ENCODE data around the gene SYNGR1. TPM values are rescaled to one million over a fixed set of nuclear protein-coding genes. Genes with fewer than 3 reads are reported as not detected.

The SYNGR1 gene
- total RNA-seq, 4 donors from 2014 or later, result 3.9 to 22.0 (median 6.8) TPM

DNA sequence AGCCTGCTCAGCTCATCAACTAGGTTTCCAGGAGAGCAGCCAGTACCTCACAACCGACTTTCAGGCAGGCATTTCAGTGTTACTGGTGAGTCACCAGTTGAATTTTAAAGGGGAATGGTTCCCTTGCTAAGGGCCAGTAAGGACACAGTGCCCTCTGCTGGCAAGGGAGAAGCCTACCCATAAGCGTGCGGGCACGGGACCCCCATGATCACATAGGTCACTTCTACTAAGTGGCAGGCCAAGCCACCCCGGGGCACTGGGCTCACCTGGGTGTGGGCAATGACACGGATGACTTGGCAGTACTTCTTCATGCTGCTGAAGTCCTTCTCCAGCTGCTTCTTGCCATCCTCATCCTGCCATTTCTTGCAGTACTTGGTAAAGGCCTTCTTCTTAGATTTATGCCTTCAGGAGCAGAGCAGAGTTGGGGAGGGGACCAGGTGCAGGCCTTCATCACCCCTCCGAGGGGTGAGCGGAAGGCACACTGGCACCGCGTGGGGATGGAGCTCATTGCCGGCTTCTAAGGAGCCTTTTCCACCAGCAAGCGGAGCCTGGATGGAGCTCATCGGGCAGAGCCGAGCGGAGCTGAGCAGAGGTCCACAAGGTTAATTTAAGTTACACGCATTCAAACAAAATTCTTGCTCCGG lies 33.2 kb upstream of the SYNGR1 start:
- Histone ChIP-seq H3K36me3 (peaks cover 63 to 67% of the 10 kb centered on the region in 2 donors), H3K27ac (peak overlapping the region in 1 of 3 donors; percentile 2), H3K9me3 (no peaks in the 10 kb centered on the region), H3K4me3 (replicated peaks in 1 of 3) (no peak overlapping the region), H3K4me1 (peaks cover 20 to 36% of the 10 kb centered on the region in 2 donors), H3K27me3 (no peaks in the 10 kb centered on the region)
- TF ChIP-seq, protein P1, sequence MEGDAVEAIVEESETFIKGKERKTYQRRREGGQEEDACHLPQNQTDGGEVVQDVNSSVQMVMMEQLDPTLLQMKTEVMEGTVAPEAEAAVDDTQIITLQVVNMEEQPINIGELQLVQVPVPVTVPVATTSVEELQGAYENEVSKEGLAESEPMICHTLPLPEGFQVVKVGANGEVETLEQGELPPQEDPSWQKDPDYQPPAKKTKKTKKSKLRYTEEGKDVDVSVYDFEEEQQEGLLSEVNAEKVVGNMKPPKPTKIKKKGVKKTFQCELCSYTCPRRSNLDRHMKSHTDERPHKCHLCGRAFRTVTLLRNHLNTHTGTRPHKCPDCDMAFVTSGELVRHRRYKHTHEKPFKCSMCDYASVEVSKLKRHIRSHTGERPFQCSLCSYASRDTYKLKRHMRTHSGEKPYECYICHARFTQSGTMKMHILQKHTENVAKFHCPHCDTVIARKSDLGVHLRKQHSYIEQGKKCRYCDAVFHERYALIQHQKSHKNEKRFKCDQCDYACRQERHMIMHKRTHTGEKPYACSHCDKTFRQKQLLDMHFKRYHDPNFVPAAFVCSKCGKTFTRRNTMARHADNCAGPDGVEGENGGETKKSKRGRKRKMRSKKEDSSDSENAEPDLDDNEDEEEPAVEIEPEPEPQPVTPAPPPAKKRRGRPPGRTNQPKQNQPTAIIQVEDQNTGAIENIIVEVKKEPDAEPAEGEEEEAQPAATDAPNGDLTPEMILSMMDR (IDR thresholded peaks at IDR 0.05), result peak; percentile 61 to 83 (median 76)
- TF ChIP-seq POLR2A (IDR thresholded peaks at IDR 0.05), result no peak
- intact Hi-C loops (cut with DNase I), result loop anchor here (10.0 kb wide), 2 partner anchors 82 to 312 kb away; no protein-coding TSS in a partner anchor
- DNase-seq, result peak; percentile 68 to 78
- 51 to 59% methylated on average over 16 to 17 of the region's 17 CpGs for WGBS, 2 donors

DNA sequence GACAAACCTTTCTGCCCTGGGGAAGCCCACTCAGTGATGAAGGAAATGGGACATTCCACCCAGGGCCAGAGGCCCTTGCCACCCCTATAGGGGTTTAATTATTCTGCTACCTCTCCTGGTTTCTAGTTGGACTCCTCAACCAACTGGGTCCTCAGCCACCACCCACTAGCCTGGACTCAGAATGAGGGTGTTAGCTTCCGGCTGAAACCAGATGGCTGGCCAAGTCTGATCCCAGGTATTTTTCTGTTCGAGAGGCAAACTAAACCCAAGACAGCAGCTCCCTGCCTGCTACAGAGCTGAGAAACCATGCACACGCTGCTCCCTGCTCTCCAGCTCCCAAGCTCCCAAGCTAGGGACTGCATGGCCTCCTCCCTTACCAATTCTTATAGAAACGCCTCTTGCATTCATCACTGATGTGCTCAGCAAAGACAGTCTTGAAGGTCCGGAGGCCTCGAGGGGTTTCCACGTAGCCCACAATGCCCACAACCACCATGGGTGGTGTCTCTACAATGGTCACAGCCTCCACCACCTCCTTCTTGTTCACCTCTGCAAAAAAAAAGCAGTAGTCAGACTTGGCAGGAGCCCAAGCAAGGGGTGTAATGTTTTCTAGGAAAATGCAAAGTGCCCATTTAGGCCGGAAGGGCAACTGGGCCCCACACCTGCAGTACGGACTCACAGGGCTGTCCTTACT lies 32.6 kb upstream of the SYNGR1 start:
- Histone ChIP-seq H3K4me1 (peaks cover 20 to 36% of the 10 kb centered on the region in 2 donors), H3K36me3 (peaks cover 57 to 61% of the 10 kb centered on the region in 2 donors), H3K4me3 (replicated peaks in 1 of 3) (no peak overlapping the region)

DNA sequence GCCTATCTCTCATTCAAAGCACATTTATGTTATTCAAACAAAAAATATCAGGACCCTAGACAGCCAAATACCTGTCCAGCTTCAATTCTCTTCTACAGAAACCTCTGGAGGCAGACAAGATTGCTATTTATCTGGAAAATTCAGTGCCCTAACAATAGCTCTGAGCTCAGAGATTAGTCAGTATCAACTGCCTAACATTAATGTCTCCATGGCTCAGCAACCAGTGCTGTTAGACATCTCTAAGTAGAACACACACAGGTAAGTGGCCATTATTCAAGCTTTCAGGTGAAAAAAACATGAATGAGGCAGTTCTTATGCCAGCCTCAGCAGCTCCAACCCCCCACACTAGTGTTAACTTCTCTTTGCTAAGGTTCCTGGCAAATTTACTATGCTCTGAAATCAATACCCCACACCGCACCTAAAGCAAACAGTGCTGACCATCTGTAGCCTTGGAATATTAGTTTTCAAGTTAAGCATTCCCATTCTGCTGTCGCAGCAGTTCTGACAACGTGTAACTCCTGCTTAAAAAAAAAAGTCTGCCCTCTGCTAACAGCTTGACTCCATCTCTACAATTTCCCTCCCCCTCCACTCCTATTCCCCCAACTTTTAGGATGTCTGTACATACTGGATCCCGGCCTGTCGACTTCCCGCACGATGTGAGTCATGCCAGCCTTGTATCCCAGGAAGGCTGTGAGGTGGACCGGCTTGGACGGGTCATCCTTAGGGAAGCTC lies 31.9 kb upstream of the SYNGR1 start:
- peak overlapping the region in 2 of 3 donors; percentile 56 to 71 for H3K4me3 ChIP-seq (replicated peaks in 1 of 3)
- no peak for DNase-seq
- no peaks in the 10 kb centered on the region for H3K9me3 ChIP-seq
- H3K4me1 ChIP-seq, result peaks cover 20 to 36% of the 10 kb centered on the region in 2 donors
- peak overlapping the region in 2 of 3 donors; percentile 96 to 97 for H3K27ac ChIP-seq
- intact Hi-C loops (cut with DNase I), result loop anchor here (10.0 kb wide), 2 partner anchors 83 to 313 kb away; no protein-coding TSS in a partner anchor
- no peak for TF ChIP-seq POLR2A (IDR thresholded peaks at IDR 0.05)
- TF ChIP-seq, protein P1 (IDR thresholded peaks at IDR 0.05), result no peak
- H3K36me3 ChIP-seq, result peaks cover 50 to 54% of the 10 kb centered on the region in 2 donors
- WGBS, 2 donors, result 21 to 26% methylated on average over 9 of the region's 9 CpGs
- H3K27me3 ChIP-seq, result no peaks in the 10 kb centered on the region

More for the DNA sequence above, 32.6 kb upstream of the SYNGR1 start:
- WGBS, 2 donors, result 75 to 79% methylated on average over 9 of the region's 9 CpGs
- Histone ChIP-seq H3K27ac (peak overlapping the region in 2 of 3 donors; percentile 2 to 96), H3K27me3 (no peaks in the 10 kb centered on the region), H3K9me3 (no peaks in the 10 kb centered on the region)
- no peak for DNase-seq
- intact Hi-C loops (cut with DNase I), result loop anchor here (10.0 kb wide), 2 partner anchors 82 to 312 kb away; no protein-coding TSS in a partner anchor
- TF ChIP-seq POLR2A (IDR thresholded peaks at IDR 0.05), result no peak
- TF ChIP-seq, protein P1 (IDR thresholded peaks at IDR 0.05), result no peak

DNA sequence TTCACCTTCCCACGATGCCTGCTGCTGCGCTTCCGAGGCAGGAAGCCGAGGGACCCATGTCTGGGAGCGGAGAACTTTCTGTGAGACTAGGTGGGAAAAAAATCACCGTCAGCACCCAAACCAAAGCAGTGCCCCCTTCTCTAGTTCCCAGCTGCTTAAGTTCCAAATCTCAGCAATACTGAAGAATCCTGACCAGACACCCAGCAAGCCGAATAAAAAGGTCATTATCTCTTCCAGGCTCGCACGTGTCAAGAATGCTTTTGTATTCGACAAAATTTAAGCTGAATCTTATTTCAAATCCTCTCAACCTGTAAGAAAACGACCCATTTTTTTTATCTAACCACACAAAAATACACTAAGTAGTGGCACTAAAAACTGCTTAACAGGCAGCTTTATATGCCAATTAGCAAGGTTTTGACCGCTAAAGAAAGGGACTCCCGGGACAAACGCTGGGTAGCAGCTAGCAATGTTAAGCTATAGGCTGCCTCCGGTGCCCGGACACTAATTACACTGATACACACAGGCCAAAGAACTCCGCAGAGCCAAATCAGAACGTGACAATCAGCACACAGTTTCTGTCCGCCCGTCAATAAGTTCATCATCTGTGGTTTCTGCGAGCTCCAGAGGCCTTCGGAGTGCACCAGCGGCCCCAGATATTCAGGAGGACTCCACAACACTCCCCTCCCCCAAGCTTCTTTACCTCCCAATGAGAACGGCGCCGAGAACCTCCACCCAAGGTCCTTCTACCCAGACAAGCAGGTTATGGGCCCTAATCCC lies 31.1 kb upstream of the SYNGR1 start:
- no peaks in the 10 kb centered on the region for H3K27me3 ChIP-seq
- no peaks in the 10 kb centered on the region for H3K9me3 ChIP-seq
- peaks cover 20 to 36% of the 10 kb centered on the region in 2 donors for H3K4me1 ChIP-seq
- DNase-seq, result peak in 1 of 2 donors; percentile 46
- H3K4me3 ChIP-seq (replicated peaks in 1 of 3), result peak overlapping the region; percentile 12 to 71 (median 56)
- intact Hi-C loops (cut with DNase I), result loop anchor here (10.0 kb wide), 2 partner anchors 84 to 314 kb away; no protein-coding TSS in a partner anchor
- no peak for TF ChIP-seq POLR2A (IDR thresholded peaks at IDR 0.05)
- TF ChIP-seq, protein P1 (IDR thresholded peaks at IDR 0.05), result no peak
- peaks cover 42 to 46% of the 10 kb centered on the region in 2 donors for H3K36me3 ChIP-seq
- WGBS, 2 donors, result 6 to 8% methylated on average over 22 to 26 of the region's 26 CpGs
- peak overlapping the region; percentile 87 to 97 (median 96) for H3K27ac ChIP-seq

Measured in thyroid gland (tissue), 4 donors.